ENCODE results near the gene PIGU. TPM values are rescaled to one million over a fixed set of nuclear protein-coding genes. Genes with fewer than 3 reads are reported as not detected.
"Not testable (repeated sequence)": the region's sequence is repeated elsewhere in the genome, so short reads cannot be mapped to it uniquely, and the experiment has no call there.

The PIGU gene
- total and polyA plus RNA-seq, 2 donors (not counting 1 experiment from before 2014, with no cell fraction given): 12.0 to 19.3 TPM

- H3K4me2 ChIP-seq (replicated peaks; ENCODE audit: low read depth, low read length, poor library complexity, severe bottlenecking): no peak overlapping the region
- no peaks in the 10 kb centered on the region for H4K20me1 ChIP-seq (ENCODE audit: control insufficient read depth, insufficient read depth, low read length, poor library complexity, severe bottlenecking)
- peaks cover 0 to 8% (median 1%) of the 10 kb centered on the region in 3 donors for H3K9me3 ChIP-seq (ENCODE audit: control extremely low read depth in 1 of 3, control insufficient read depth in 2 of 3, insufficient read depth in 1 of 3, low read length in 2 of 3)
- peaks cover 2 to 21% of the 10 kb centered on the region in 2 experiments for H3K36me3 ChIP-seq (replicated peaks in 1 of 2; ENCODE audit: control extremely low read depth in 1 of 2, control insufficient read depth in 1 of 2, extremely low read depth in 1 of 2, insufficient read depth in 2 of 2, low read length in 1 of 2)
- Mint-ChIP-seq H3K27ac (no peak overlapping the region), H3K27me3 (no peaks in the 10 kb centered on the region), H3K4me1 (peaks cover 14% of the 10 kb centered on the region), H3K4me3 (no peak overlapping the region), H3K9me3 (ENCODE audit: insufficient read depth) (no peaks in the 10 kb centered on the region)
- peaks cover 0 to 6% of the 10 kb centered on the region in 2 donors for H3K4me1 ChIP-seq (ENCODE audit: control insufficient read depth in 2 of 2, insufficient read depth in 2 of 2, low read length in 2 of 2)
- DNase-seq: no peak
- ChIA-PET POLR2A (no interaction called here), CTCF (no interaction called here)
- WGBS (ENCODE audit: insufficient coverage): 100% methylated on average over 1 of the region's 5 CpGs
- H2AFZ ChIP-seq (ENCODE audit: insufficient read depth, low read depth, low read length, poor library complexity, severe bottlenecking): no peak overlapping the region
- no peaks in the 10 kb centered on the region for H3K27me3 ChIP-seq (replicated peaks in 1 of 4; ENCODE audit: control extremely low read depth in 1 of 4, control insufficient read depth in 3 of 4, insufficient read depth in 4 of 4, low read length in 3 of 4)
- no peak overlapping the region for H3K4me3 ChIP-seq (ENCODE audit: control extremely low read depth in 1 of 5, extremely low read depth in 1 of 5, insufficient read depth in 1 of 5, low read depth in 2 of 5, low read length in 4 of 5)
- no peaks in the 10 kb centered on the region for H3K79me2 ChIP-seq (ENCODE audit: control insufficient read depth, insufficient read depth, low read length)
- ATAC-seq (ENCODE audit: low read depth): no peak
- no peak overlapping the region for H3K27ac ChIP-seq (ENCODE audit: low read length in 2 of 2)
- TF ChIP-seq CTCF (IDR thresholded peaks at IDR 0.05): no peak
- no peak for TF ChIP-seq EZH2 (IDR thresholded peaks at IDR 0.05; ENCODE audit: borderline replicate concordance, insufficient read depth, low read depth, low read length, poor library complexity, severe bottlenecking)
- intact Hi-C loops (cut with micrococcal nuclease): no loop called here
- H3K9ac ChIP-seq (ENCODE audit: low read length): no peak overlapping the region
Observed at GRCh38 chr20:34615477-34615876, 61.4 kb downstream of the PIGU start.

- not testable (repeated sequence) for ATAC-seq (ENCODE audit: low read depth); H3K27ac Mint-ChIP-seq
Observed at GRCh38 chr20:34611976-34612375, 64.9 kb downstream of the PIGU start.

More at GRCh38 chr20:34611976-34612375, 64.9 kb downstream of the PIGU start:
- H3K9me3 Mint-ChIP-seq (ENCODE audit: insufficient read depth); H3K9me3 ChIP-seq (ENCODE audit: control extremely low read depth in 1 of 3, control insufficient read depth in 2 of 3, insufficient read depth in 1 of 3, low read length in 2 of 3); POLR2A ChIA-PET; DNase-seq; H3K27me3 Mint-ChIP-seq; H3K4me3 Mint-ChIP-seq; H3K4me2 ChIP-seq (replicated peaks; ENCODE audit: low read depth, low read length, poor library complexity, severe bottlenecking); H3K27me3 ChIP-seq (replicated peaks in 1 of 4; ENCODE audit: control extremely low read depth in 1 of 4, control insufficient read depth in 3 of 4, insufficient read depth in 4 of 4, low read length in 3 of 4); H3K79me2 ChIP-seq (ENCODE audit: control insufficient read depth, insufficient read depth, low read length); H3K4me3 ChIP-seq (ENCODE audit: control extremely low read depth in 1 of 5, extremely low read depth in 1 of 5, insufficient read depth in 1 of 5, low read depth in 2 of 5, low read length in 4 of 5); intact Hi-C loops (cut with micrococcal nuclease); H3K27ac ChIP-seq (ENCODE audit: low read length in 2 of 2); H2AFZ ChIP-seq (ENCODE audit: insufficient read depth, low read depth, low read length, poor library complexity, severe bottlenecking); H4K20me1 ChIP-seq (ENCODE audit: control insufficient read depth, insufficient read depth, low read length, poor library complexity, severe bottlenecking); CTCF ChIA-PET; H3K9ac ChIP-seq (ENCODE audit: low read length): not testable (repeated sequence)
- no CpG with 5 or more reads among the region's 4 CpGs for WGBS (ENCODE audit: insufficient coverage)
- H3K4me1 Mint-ChIP-seq: peaks cover 18% of the 10 kb centered on the region
- H3K4me1 ChIP-seq (ENCODE audit: control insufficient read depth in 2 of 2, insufficient read depth in 2 of 2, low read length in 2 of 2): peaks cover 6 to 11% of the 10 kb centered on the region in 2 donors
- H3K36me3 ChIP-seq (replicated peaks in 1 of 2; ENCODE audit: control extremely low read depth in 1 of 2, control insufficient read depth in 1 of 2, extremely low read depth in 1 of 2, insufficient read depth in 2 of 2, low read length in 1 of 2): peaks cover 2 to 18% of the 10 kb centered on the region in 2 experiments
